ENCODE data around the gene TBC1D22A. TPM values are rescaled to one million over a fixed set of nuclear protein-coding genes. Genes with fewer than 3 reads are reported as not detected.

TBC1D22A gene
- total RNA-seq, 3 donors from 2014 or later: 29.8 to 31.1 (median 29.9) TPM

DNA sequence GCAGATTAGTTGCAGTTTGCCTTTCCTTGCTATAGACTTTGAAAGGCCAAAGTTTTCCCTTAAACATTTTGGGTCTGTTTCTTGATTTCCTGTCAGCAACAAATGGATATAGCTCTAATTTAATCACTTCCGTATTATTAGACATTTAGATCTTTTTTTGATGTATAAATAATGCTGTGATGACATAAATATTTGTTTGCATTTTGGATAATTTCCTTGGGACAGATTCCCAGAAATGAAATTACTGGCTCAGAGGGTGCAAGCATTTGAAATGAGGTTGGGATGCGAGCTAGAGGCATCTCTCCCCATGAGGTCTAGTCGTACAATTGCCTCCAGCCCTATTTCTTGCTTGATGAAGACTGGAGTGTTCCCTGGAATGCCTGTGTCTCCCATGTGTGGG, 94.2 kb downstream of the TBC1D22A start:
- H3K27me3 Mint-ChIP-seq (ENCODE audit: low read depth): no peaks in the 10 kb centered on the region
- no peak for DNase-seq
- H3K36me3 Mint-ChIP-seq (ENCODE audit: insufficient read depth): peaks cover 23% of the 10 kb centered on the region
- ATAC-seq: no peak
- H3K4me3 Mint-ChIP-seq: no peak overlapping the region
- H3K4me1 Mint-ChIP-seq (ENCODE audit: low read depth): peaks cover 17% of the 10 kb centered on the region
- H3K9me3 Mint-ChIP-seq: no peaks in the 10 kb centered on the region

- Mint-ChIP-seq H3K36me3 (ENCODE audit: insufficient read depth) (peaks cover 24% of the 10 kb centered on the region), H3K4me3 (no peak overlapping the region), H3K9me3 (no peaks in the 10 kb centered on the region), H3K4me1 (ENCODE audit: low read depth) (peaks cover 20% of the 10 kb centered on the region), H3K27me3 (ENCODE audit: low read depth) (no peaks in the 10 kb centered on the region)
- ATAC-seq: no peak
- DNase-seq: no peak
Measured at GRCh38 chr22:46857142-46857884, 94.9 kb downstream of the TBC1D22A start.

- Mint-ChIP-seq H3K4me3 (no peak overlapping the region), H3K27me3 (ENCODE audit: low read depth) (no peaks in the 10 kb centered on the region), H3K4me1 (ENCODE audit: low read depth) (peaks cover 18% of the 10 kb centered on the region), H3K36me3 (ENCODE audit: insufficient read depth) (peaks cover 19% of the 10 kb centered on the region), H3K9me3 (no peaks in the 10 kb centered on the region)
- DNase-seq (no peak), ATAC-seq (no peak)
Measured at GRCh38 chr22:46857885-46858143, 95.4 kb downstream of the TBC1D22A start.

- Mint-ChIP-seq H3K36me3 (ENCODE audit: insufficient read depth) (peaks cover 19% of the 10 kb centered on the region), H3K27me3 (ENCODE audit: low read depth) (no peaks in the 10 kb centered on the region), H3K4me1 (ENCODE audit: low read depth) (peaks cover 20% of the 10 kb centered on the region)
Measured at GRCh38 chr22:46858181-46858771, 95.8 kb downstream of the TBC1D22A start.

DNA sequence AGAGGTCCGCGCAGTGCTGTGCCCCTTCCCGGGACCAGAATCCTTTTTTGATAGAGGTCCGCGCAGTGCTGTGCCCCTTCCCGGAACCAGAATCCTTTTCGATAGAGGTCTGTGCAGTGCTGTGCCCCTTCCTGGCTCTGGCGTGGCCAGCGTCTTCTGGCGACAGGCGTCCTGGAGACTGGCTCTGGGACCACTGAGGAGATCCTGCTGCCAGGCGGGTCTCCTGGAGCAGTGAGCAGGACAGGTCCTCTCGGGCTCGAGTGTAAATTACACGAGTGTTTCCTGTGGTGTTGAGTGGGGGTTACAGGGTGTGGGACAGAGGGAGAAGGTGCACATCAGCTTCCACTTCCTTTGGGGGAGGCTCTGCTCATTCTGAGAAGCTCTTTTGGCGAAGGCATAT, 98.1 kb downstream of the TBC1D22A start:
- Mint-ChIP-seq H3K4me3 (no peak overlapping the region), H3K27me3 (ENCODE audit: low read depth) (no peaks in the 10 kb centered on the region), H3K9me3 (no peaks in the 10 kb centered on the region), H3K4me1 (ENCODE audit: low read depth) (peaks cover 7% of the 10 kb centered on the region), H3K36me3 (ENCODE audit: insufficient read depth) (peaks cover 18% of the 10 kb centered on the region)
- ATAC-seq (no peak), DNase-seq (no peak)

More at GRCh38 chr22:46858181-46858771, 95.8 kb downstream of the TBC1D22A start:
- H3K4me3 Mint-ChIP-seq: no peak overlapping the region
- H3K9me3 Mint-ChIP-seq: no peaks in the 10 kb centered on the region
- ATAC-seq (no peak), DNase-seq (no peak)

DNA sequence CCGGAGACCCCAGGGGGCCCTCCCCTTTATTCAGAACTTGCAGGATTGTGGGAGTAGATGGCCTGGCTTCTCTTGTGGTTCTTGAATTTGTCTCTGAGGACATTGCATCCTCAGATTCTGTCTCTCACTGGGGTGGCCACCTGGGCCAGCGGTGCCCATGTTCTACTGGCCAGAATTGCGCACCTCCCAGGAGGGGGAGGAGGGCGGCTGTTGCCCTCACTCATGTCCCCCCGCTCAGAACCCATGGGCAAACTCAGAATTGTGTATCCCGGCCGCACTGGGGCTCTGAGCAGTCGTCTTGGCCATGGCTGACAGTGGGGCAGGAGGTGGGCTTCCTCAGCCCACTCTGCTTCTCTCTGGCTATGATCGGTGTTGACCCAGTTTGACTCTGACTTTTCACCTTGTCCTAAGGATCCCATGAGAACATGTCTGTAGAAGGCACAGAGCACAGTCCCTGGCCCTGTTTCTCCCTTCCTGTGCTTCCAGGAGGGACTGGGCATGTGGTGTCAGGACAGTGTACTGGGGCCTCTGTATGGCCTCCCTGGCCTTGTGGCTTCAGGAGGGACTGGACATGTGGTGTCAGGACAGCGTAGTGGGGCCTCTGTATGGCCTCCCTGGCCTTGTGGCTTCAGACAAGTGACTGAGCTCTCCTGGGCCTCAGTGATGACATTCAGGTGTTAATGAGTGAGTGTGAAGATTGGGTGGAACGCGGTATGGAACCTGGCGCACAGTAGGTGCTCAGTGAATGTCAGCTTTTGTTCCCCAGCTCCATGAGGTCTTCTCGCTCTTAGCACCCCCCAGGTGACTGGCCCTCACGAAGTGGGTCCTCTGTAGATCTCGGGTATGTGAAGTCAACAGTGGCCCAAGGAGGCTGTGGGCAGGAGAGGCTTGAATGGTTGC, 99.3 kb downstream of the TBC1D22A start:
- peaks cover 25% of the 10 kb centered on the region for H3K36me3 Mint-ChIP-seq (ENCODE audit: insufficient read depth)
- no peaks in the 10 kb centered on the region for H3K9me3 Mint-ChIP-seq
- no peak overlapping the region for H3K4me3 Mint-ChIP-seq
- no peak for DNase-seq
- ATAC-seq: no peak
- H3K4me1 Mint-ChIP-seq (ENCODE audit: low read depth): peaks cover 7% of the 10 kb centered on the region
- no peaks in the 10 kb centered on the region for H3K27me3 Mint-ChIP-seq (ENCODE audit: low read depth)

DNA sequence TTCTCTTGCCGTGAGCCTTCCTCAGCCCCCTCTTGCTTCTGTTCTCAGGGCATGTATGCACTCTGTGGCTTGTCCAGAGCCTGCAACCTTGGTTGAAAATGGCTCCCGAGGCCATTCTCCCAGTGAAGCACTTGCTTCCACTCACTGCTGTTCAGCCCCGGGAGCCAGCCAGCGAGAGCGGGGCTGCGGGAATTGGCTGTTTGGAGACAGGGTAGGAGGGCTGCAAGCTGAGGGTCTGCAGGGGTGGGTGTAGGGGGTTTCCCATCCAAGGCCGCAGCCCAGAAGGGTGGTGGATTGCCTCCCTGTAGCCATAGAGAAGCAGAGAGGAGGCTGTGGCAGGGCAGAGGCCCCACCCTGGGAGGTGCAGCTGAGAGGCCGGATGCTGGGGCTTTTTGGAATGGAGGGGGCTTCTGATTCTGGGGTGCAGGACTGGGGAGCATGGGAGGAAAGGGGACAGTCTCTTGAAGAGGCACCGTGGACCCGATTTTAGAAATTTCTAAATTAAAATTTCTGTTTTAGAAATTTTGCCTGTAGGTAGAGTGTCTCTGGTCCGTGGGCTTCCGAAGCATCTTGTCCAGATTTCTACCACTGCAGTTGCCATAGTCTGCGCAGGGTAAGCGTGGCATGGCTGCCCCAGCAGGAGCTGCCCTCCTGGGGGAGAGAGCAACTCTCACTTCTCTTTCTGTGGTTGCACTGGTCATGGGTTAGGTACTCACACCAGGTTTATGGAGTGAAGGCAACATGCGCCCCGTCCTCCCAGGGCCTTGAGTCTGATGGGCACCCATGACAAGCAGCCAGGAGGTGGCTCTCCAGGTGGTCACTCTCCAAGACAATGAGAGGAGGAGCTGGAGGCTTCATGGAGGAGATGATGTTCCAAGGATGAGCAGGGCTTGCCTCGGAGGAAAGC, 100.2 kb downstream of the TBC1D22A start:
- no peak for ATAC-seq
- no peak for DNase-seq
- Mint-ChIP-seq H3K36me3 (ENCODE audit: insufficient read depth) (peaks cover 29% of the 10 kb centered on the region), H3K9me3 (no peaks in the 10 kb centered on the region), H3K4me1 (ENCODE audit: low read depth) (peaks cover 7% of the 10 kb centered on the region), H3K4me3 (no peak overlapping the region), H3K27me3 (ENCODE audit: low read depth) (no peaks in the 10 kb centered on the region)

DNA sequence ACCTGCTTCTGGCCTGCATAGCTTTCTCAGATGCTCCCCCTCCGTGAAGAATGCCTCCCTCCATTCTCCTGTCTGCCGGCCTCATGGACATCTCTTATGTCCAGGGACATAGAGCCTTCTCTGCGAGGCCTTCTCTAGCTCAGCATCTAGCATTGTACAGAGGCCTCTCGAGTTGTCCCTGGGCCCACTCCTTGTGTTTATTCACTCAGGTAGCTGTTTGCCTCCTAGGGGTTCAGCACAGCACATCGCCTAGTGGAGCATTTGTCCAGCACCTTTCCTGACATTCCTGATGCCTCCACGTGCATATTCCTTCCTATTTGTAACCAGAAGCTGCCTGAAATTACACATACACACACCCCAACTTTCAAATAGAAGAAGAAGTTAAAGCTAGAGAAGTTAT, 101.3 kb downstream of the TBC1D22A start:
- Mint-ChIP-seq H3K4me3 (no peak overlapping the region), H3K27me3 (ENCODE audit: low read depth) (no peaks in the 10 kb centered on the region), H3K4me1 (ENCODE audit: low read depth) (peaks cover 7% of the 10 kb centered on the region), H3K36me3 (ENCODE audit: insufficient read depth) (peaks cover 32% of the 10 kb centered on the region), H3K9me3 (peaks cover 4% of the 10 kb centered on the region)
- DNase-seq (no peak), ATAC-seq (no peak)

DNA sequence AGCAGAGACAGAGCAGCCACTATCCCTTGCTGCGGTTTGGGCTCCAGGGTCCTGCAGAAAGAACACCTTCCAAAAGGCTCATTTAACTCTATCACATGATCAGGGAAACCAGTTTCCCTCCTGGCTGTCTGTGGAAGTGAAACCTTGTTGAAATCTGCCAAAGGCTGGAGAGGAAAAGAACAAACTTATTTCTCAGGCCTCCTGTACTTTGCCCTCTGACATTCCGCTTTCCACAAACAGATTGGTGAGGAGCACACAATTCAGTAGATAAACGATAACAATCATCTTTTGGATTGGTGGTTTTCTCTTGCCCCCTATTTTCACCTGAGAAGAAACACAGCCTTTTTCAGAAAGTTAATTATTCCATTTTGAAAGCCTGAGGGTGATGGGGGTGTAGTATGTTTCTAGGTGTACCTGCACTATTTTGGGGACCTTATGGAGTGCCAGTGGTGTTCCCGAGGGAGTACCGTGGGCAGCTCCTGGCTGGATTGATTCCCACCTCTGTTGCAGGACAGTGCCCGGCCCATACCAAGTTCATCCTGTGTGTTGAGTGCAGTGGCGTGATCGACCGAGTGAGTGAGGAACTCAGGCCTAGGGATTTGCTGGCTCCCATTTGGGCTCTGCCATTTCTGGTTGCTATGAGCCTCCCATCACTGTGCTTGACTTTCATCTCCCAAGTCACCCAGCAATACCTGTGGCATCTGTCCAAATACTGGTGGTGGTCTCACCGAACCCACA, 102.0 kb downstream of the TBC1D22A start:
- ATAC-seq (no peak), DNase-seq (no peak)
- Mint-ChIP-seq H3K4me1 (ENCODE audit: low read depth) (peaks cover 7% of the 10 kb centered on the region), H3K36me3 (ENCODE audit: insufficient read depth) (peaks cover 38% of the 10 kb centered on the region), H3K4me3 (no peak overlapping the region), H3K27me3 (ENCODE audit: low read depth) (no peaks in the 10 kb centered on the region), H3K9me3 (peaks cover 10% of the 10 kb centered on the region)

- H3K4me1 Mint-ChIP-seq (ENCODE audit: low read depth): peaks cover 7% of the 10 kb centered on the region
- peaks cover 42% of the 10 kb centered on the region for H3K36me3 Mint-ChIP-seq (ENCODE audit: insufficient read depth)
- H3K9me3 Mint-ChIP-seq: peaks cover 10% of the 10 kb centered on the region
- H3K4me3 Mint-ChIP-seq: no peak overlapping the region
- ATAC-seq (no peak), DNase-seq (no peak)
- no peaks in the 10 kb centered on the region for H3K27me3 Mint-ChIP-seq (ENCODE audit: low read depth)
Measured at GRCh38 chr22:46865052-46865434, 102.6 kb downstream of the TBC1D22A start.

DNA sequence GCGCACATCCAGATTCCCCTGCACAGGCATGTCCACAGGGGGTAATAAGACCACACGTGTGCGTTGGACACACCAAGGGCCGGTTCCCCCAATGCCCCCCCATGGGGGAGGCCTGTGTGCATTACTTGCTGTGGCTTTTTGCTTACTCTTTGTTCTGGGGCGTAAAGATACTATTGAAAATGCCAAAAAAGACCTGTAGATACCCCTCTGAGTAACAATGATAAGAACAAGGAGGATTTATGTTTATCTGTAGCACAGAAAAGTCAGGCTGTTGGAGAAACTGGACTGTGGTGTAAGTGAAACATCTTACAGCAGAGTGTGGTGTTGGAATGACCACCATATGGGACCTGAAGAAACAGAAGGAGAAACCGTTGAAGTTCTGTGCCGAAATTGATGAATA, 103.2 kb downstream of the TBC1D22A start:
- Mint-ChIP-seq H3K27me3 (ENCODE audit: low read depth) (no peaks in the 10 kb centered on the region), H3K36me3 (ENCODE audit: insufficient read depth) (peaks cover 48% of the 10 kb centered on the region)

GRCh38 chr22:46866591-46866990, 104.1 kb downstream of the TBC1D22A start:
- peaks cover 7% of the 10 kb centered on the region for H3K4me1 Mint-ChIP-seq (ENCODE audit: low read depth)

More for the DNA sequence above, 103.2 kb downstream of the TBC1D22A start:
- H3K4me1 Mint-ChIP-seq (ENCODE audit: low read depth): peaks cover 7% of the 10 kb centered on the region
- H3K9me3 Mint-ChIP-seq: peaks cover 13% of the 10 kb centered on the region
- no peak overlapping the region for H3K4me3 Mint-ChIP-seq
- no peak for DNase-seq
- no peak for ATAC-seq

DNA sequence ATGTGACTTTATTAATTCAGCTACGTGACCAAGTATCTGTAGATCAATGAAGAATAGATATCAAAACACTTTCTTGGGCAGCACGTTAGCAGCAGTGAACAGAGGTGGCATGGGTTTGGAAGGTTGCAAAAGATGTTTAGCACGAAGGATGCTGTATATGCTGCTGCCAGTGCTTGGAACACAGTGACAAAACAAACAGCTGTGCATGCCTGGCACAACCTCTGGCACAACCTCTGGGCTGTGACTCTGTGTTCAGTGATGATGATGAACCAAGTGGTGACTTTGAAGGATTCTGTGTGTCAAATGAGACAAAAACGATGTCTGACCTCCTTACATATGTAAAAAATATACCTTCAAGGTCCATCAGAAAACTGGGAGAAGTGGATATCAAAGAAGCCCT, 104.7 kb downstream of the TBC1D22A start:
- Mint-ChIP-seq H3K9me3 (peaks cover 26% of the 10 kb centered on the region), H3K4me1 (ENCODE audit: low read depth) (peaks cover 6% of the 10 kb centered on the region), H3K4me3 (no peak overlapping the region), H3K36me3 (ENCODE audit: insufficient read depth) (peaks cover 59% of the 10 kb centered on the region), H3K27me3 (ENCODE audit: low read depth) (no peaks in the 10 kb centered on the region)
- DNase-seq (no peak), ATAC-seq (no peak)

More at GRCh38 chr22:46866591-46866990, 104.1 kb downstream of the TBC1D22A start:
- Mint-ChIP-seq H3K27me3 (ENCODE audit: low read depth) (no peaks in the 10 kb centered on the region), H3K36me3 (ENCODE audit: insufficient read depth) (peaks cover 58% of the 10 kb centered on the region), H3K9me3 (peaks cover 22% of the 10 kb centered on the region), H3K4me3 (no peak overlapping the region)
- ATAC-seq: no peak
- no peak for DNase-seq

Data from activated T-cell treated with anti-CD3 and anti-CD28 coated beads, Interleukin-2, amount 50 U/mL, for 4 hours (primary cell).